ENCODE data around the gene ENO2.
"Not testable (repeated sequence)": the region's sequence is repeated elsewhere in the genome, so short reads cannot be mapped to it uniquely, and the experiment has no call there.

Gene ENO2

GRCh38 chr12:6914246-6914946 is at the start of gene ENO2:
Gene ENO2, plus strand, starts transcription at chr12:6914580. Its CDS starts 1,253 bp downstream, at chr12:6915833.
- peak; percentile 47 for DNase-seq (ENCODE audit: low read depth)
- no peak for TF ChIP-seq CTCF (IDR thresholded peaks at IDR 0.05; ENCODE audit: low read length, missing control alignments)
- H3K4me3 ChIP-seq (replicated peaks; ENCODE audit: low read depth, low read length): peak within 1 kb of the TSS; percentile 67

- not testable (repeated sequence) for H3K4me3 ChIP-seq (replicated peaks; ENCODE audit: low read depth, low read length)
Measured at GRCh38 chr12:6865307-6865706, 49.1 kb upstream of the ENO2 start.

GRCh38 chr12:6866163-6866919 is 48.0 kb upstream of the ENO2 start:
- no peak for TF ChIP-seq CTCF (IDR thresholded peaks at IDR 0.05; ENCODE audit: low read length, missing control alignments)
- no peak for DNase-seq (ENCODE audit: low read depth)
- H3K4me3 ChIP-seq (replicated peaks; ENCODE audit: low read depth, low read length): no peak overlapping the region

More at GRCh38 chr12:6865307-6865706, 49.1 kb upstream of the ENO2 start:
- DNase-seq (ENCODE audit: low read depth): not testable (repeated sequence)

- TF ChIP-seq CTCF (IDR thresholded peaks at IDR 0.05; ENCODE audit: low read length, missing control alignments): no peak
- DNase-seq (ENCODE audit: low read depth): no peak
- H3K4me3 ChIP-seq (replicated peaks; ENCODE audit: low read depth, low read length): peak overlapping the region; percentile 85
Measured at GRCh38 chr12:6866920-6867412, 47.4 kb upstream of the ENO2 start.

- DNase-seq (ENCODE audit: low read depth): peak; percentile 83
- peak within 1 kb of the TSS; percentile 85 for H3K4me3 ChIP-seq (replicated peaks; ENCODE audit: low read depth, low read length)
Measured at GRCh38 chr12:6867413-6868210, 46.8 kb upstream of the ENO2 start, which contains the start of gene TPI1. Gene TPI1, plus strand, starts transcription at chr12:6867531. Its CDS starts 36 bp downstream, at chr12:6867567.

GRCh38 chr12:6868211-6869048 is 46.0 kb upstream of the ENO2 start:
- no peak for DNase-seq (ENCODE audit: low read depth)

More at GRCh38 chr12:6867413-6868210, 46.8 kb upstream of the ENO2 start, which contains the start of gene TPI1:
- TF ChIP-seq CTCF (IDR thresholded peaks at IDR 0.05; ENCODE audit: low read length, missing control alignments): no peak

More at GRCh38 chr12:6868211-6869048, 46.0 kb upstream of the ENO2 start:
- TF ChIP-seq CTCF (IDR thresholded peaks at IDR 0.05; ENCODE audit: low read length, missing control alignments): peak; percentile 21
- peak overlapping the region; percentile 85 for H3K4me3 ChIP-seq (replicated peaks; ENCODE audit: low read depth, low read length)
